CD4-positive, alpha-beta T cell treated with Interleukin-4 for 1 hour (primary cell): ENCODE data around the gene SGCA.

Source experiments
- DNase-seq, 2 donors: peaks; one replicate each; pipeline ENCODE4 v3.0.0-alpha.2; 2020 to 2022

Gene SGCA

DNA sequence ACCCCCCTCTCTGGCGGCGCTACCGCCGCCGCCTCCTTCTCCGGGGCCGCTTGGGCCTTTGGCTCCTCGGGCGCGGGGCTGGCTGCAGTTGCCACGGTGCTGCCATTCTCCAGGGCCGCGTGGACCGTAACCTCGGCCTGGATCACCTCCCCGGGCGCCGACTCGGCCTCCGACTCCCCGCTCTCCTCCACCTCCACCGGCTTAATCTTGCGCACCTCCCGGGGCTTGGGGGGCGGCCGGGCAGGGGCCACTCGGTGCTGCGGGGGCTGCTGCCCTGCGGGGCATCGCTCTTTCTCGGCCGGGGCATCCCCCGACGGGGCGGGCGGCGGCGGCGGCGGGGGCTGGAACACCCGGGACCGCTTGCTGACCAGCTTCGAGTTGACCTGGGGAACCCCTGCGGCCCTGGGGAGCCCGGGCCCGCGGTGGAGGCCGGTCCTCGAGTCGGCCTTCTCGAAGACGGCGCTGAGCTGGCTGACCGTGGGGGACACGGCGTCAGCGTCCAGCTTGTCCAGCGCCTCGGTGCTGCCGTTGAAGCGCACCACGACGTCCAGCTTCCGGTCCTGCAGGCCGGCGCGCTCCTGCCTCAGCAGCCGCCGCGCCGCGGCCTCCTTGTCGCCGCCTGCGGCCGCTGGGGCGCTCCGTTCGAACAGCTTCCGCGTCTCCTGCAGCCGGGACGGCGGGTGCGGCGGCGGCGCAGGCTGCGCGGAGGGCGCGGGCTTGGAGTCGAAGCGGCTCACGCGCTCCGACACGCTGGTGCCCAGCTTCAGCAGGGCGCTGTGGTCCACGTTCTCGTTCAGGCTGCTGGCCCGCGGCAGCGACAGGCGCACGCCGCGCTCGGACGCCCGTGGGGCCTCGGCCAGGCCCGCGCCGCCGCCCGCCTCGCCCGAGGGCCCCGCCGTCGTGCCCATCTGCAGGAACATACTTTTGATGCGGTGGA lies 16.1 kb upstream of the SGCA start:
- peak; percentile 44 to 58 for DNase-seq

DNA sequence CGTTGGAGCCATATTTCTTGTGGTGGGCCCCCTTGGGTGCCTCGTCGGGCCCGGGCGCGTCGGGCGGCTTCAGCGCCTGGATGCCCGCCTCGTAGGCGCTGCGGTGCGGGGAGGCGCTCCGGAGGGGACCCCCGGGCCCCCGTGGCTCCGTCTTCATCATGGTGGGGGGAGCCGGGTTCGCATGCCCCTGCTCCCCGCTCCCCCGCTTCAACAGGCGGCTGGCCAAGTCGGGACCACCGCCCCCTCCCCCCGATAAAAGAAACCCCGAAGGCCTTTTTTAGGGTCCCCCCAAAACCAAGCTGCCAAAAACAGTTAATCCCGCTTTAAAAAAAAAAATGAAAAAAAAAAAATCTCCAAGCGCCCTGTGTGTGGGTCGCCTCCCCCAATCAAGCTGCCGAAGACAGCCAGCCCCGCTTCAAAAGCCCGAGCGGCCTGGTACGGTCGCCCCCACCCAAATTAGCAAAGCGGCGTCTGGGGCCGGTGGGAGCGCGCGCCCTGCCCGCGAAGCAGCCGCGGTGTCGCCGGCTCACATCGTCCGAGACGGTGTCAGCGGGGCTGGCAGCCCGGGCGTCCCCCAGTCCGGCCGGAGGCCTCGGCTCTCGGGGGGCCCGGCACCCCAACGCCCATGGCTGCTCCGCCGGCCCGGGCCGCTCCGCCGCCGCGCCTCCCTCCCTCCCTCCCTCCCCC lies 15.3 kb upstream of the SGCA start, which contains the start of gene PPP1R9B:
Gene PPP1R9B, minus strand, starts transcription at position 324 of the 687 bp plus-strand sequence. Its CDS starts 164 bp downstream, at position 160.
- no peak for DNase-seq

DNA sequence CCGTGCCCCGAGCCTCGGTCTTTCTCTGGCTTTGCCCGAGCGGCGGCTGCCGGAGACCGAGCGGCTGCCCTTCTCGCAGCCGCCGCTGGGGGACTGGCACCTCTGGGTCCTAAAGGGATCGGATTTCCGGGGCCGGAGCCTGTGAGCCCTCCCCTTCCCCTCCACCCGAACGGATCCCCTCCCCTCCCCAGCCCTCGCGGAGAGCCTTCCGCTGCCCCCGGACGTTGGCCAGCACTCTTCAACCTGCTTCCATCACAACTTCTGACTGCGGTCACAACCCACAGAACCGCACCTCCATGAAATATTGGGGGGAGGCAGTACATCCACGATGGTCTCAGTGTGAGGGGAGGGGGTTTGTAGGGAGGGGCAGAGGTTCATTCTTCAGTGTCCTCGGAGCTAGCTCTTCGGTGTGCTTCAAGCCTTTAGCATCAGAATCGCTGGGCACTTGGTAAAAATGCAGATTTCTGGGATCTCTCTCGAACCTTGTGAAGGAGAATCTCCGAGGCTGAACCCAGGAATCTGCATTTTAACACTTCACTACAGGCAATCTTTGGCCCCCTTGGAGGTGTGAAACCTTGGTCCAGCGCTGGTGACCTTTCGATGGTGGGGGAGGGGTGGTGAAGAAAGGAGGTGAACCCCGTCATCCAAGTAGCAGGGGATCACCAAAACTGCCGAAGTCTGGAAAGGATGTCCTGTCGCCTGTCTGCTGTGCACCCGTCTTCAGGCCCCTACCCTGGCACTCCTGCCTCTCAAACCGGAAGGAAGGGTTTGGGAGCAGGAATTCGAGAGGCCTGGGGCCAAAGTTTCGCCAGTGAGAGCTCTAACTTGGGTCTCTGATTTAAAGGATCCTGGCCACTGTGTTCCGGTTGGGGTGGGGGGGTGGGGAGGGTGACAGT lies 14.5 kb upstream of the SGCA start:
- DNase-seq = peak; percentile 88 to 90

DNA sequence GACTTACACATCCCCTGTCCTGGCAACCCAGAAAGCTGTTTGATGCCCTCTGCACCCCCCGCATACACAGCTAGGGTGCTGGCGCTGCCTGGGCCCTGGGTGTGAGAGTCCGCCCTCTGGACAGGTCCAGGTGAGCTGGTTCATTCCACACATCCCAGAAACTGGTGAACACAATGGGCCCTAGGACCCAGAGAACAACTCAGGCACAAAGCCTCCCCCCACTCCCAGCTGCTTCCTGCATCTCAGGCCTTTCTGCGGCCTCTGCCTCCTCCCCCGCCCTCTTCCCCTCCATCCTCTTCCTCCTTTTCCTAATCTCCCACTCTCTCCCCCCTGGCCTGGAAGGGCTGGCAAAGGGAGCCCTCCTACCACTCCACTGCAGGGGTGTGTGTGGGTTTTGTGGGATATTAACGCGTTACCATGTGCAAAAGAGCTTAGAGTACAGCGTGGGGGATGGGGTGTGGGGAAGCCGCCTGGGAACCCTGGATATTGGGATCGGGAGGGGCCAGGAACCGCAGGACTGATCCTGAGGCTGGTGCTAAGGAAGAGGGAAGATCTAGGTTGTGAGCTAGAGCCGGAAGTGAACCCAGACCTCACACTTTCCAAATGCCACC lies 13.8 kb upstream of the SGCA start:
- DNase-seq = peak; percentile 62 to 65

DNA sequence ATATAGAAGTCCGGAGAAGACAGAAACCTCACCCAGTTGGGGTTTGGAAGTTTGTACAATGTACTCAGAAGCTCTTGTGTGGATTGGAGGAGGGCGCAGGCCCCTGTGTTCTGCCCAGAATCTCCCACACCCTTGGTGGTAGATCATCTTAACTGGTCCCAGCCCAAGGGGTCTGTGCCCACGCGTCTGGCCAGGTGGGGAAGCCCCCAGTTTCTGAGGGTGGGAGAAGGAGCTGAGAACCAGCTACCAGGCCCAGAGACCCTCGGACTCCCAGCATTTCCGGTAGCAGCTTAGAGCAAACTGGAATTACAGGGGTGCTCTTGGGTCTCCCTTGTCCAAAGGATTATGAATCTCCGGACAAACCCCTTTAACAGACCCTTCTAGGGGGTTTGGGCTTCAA lies 13.1 kb upstream of the SGCA start:
- DNase-seq = no peak

DNA sequence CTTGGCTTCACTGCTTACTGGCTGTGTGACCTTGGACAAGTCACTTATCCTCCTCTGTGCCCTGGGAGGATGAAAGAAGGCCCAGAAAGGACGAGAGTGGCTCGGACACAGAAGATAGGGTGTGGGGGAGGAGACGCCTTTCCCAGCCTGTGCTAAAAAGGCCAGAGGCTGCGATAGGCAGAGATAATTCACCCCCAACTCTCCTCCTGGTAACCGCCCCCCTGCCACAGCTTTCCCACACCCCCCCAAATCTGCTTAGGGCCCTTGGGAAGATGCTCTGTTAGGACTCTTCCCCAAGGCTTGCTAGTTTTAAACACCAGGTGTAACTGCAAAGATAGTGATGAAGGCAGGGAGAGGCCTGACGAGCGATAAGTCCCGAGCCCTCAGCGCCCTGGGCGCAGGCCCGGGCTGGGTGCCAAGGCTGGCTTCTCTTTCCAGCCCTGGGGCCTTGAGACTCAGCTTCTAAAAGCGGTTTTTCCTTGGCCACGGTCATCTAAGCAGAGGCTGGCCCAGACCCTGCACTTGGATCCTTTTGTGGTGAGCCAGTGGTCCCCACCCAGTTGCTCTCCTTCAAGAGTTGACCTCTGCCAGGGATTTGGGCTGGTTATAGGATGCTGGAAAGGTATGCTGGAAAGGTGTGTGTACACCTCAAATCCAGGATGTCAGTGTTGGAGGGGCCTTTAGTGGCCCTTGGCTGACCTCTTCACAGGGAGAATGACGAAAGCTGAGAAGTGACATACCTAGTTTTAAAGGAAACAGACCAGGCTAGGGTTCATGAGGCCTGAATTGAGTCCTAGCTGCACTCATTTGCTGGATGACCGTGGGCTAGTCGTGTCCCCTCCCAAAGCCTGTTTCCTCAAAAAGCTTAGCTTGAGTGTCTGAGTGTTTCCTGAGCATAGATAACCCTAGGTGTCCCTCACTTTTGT lies 11.9 kb upstream of the SGCA start:
- no peak for DNase-seq

DNA sequence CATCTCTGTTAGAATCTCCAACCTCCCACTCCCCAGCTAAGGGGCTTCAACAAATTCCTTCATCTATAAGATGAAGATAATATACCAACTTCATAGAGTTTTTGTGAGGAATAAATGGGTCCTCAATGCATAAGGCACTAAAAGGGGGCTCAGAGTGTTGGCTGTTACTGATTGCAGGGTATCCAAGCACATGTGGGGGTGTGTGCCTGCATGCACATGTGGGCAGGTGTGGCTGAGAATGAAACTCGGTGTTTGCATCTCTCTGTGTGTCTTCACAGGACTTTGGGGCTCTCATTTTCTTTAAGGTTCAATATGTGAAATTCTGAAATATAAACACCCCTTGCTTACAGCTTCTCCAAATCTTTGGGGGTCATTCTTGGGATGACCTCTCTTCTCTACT lies 11.2 kb upstream of the SGCA start:
- DNase-seq = no peak

DNA sequence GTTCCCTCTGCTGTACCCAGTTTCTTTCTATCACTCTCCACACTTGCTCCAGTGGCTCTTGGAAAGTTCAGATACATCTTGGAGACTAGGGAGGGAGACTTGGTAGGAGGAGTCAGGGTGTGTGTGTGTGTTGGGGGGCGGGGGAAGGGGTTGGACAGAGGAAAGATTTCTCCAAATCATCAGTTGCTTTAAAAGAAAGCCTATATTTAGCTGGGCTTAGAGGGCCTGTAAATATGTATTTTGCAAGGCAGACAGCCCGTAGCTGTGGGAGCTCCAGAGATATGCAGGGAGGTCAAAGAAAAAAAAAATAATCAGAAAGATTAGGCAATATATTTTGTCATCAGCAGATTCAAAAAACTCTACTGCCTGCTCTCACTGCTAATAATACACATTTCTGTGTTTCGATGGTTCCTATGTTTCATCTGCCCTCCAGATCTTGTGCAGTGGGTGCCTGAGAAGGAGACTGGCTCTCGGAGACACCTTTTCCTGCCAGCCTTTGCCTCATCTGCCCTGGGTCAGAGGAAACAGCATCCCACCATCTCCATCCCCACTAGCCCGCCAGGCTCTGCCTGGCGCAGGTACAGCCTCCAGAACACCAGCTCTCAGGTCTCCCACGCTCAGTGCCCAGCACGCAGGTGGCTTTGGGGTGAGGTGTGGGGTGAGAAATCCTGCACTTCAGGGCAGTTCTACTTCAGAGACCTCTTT lies 10.5 kb upstream of the SGCA start:
- DNase-seq = no peak

DNA sequence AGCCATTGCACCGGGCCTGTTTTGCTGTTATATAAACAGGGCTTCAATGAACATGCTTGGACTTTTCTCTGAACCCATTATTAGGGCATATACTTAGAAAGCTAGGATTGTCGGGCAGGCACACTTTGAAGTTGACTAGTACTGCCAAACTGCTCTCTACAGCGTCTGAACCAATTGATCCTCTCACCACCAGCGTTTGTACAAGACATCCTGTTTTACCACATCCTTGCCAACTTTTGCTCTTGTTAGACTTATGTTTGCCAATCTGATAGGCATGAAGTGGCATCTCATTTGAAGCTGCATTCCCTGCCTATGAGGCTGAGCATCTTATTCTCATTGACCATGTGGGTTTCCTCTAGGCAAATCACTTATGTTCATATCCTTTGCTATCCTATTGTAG lies 7.9 kb upstream of the SGCA start:
- DNase-seq = peak in 1 of 2 donors; percentile 35

DNA sequence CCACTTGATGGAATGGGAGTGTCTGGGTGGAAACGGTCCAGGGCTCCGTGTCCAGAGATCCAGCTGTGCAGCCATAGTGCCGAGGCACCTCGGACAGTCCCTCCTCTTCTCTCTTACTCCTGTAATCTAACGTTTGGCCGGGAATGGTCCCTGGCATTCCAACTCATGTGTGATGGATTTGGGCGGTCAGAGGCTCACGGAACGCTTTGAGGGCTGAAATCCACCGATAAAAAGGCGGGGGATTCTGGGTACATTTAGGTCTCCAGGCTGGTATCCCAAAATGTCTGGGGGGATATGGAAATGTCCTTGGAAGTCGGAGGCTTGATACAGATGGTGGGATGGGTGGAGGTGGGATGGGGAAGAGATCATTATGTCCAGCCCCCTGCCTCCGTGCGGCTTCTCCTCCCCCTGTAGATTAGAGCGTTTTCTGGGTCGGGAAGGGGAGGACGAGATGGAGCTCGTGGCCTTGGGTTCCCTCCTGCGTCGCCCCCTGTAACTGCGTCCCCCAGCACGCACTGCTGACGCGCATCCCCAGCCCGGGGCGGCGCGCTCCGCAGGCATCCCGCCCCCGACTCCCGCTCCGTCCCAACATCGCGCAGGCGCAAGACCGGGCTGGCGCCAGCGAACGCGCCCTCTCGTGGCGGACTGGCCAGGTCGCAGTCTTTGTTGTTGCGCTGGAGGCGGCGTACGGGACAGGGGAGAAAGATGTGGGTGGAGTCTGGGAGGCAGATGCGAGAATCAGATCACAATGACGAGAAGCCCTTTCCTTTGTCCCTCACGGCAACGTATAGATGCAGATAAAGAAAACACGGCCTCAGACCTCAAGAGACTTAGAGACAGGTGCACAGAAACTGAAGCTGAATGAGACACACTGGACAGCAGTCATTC lies 4.5 kb upstream of the SGCA start:
- DNase-seq = peak; percentile 93 to 96

DNA sequence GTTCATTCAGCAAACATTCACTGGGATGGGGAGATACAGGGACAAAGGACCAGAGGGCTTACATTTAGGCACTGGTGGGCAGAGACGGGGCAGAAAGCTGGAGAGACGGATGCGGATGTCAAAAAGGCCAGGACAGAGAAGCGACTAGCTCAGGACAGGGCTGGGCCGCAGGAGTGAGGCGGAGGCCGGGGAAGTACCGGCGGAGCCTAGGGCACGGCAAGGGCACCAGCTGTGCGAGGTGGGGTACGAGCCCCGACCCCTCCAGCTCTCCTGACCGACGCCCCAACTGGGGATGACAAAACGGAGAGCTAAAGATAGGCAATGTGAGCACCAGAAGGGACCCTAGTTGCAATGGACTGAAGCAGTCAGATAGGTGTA lies 3.9 kb upstream of the SGCA start:
- DNase-seq = no peak

DNA sequence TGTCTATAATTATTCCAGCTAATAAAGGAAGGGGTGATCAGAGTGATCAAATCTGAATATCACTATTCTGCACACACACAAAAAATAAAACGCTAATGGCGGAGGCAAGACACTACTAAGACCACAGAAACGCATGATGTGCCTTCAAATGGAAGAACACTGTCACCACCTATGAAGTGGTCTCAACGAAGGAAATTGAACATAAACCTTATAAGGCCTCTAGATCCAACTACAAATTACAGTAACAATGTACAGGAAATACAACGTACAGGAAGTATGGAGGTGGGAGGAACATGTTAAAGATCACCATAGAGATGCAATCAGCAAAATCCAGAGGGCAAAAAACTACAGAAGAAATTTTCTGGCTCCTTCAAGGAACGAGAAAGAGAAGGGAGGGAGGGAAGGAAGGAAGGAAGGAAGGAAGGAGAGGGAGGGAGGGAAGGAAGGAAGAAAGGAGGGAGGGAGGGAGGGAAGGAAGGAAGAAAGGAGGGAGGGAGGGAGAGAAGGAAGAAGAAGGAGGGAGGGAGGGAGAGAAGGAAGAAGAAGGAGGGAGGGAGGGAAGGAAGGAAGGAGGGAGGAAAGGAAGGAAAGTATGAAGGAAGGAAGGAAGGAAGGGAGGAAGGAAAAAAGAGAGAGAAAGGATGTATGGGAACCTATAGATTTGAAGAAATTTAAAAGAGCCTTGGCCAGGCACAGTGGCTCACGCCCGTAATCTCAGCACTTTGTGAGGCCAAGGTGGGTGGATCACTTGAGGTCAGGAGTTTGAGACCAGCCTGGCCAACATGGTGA lies 3.1 kb upstream of the SGCA start:
- no peak for DNase-seq

DNA sequence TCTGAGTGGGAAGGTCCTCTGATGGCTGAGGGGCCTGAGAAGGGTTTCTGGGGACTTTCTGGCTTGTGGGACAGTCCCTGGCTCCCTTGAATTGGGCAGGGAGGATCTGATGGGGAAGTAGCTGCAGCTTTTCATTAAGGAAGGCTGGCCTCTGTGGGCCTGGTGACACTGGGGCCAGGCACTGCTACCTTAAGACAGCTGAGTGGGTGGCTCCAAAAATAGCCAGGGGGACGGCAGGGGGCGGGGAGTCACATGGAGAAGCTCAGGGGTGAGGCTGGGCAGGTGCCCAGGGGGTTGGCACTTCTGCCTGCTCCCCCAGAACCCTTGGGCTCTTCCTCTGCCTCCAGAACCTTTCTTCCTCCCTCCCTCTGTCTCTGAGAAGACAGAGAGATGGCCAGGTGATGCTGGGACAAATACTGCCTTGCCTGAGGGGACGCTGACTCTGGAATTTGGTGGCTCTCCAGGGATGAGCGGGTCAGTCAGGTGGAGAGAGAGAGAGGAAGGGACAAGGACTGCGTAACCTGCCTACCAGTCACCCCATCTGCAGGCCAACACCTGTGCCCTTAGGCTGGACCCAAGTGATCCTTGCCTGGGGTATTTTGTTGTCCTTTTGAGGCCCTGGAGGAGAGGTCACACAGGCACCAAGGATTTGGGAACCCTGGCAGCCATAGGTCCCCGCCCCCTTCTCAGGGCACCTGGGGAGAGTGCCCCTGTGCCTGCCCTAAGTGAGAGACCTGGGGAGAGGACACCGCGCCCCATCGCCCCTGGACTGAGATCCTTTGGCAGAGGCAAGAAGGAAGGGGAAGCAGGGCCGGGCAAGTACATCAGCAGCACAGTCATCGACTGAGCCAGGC lies 1.7 kb upstream of the SGCA start:
- DNase-seq = peak in 1 of 2 donors; percentile 59

DNA sequence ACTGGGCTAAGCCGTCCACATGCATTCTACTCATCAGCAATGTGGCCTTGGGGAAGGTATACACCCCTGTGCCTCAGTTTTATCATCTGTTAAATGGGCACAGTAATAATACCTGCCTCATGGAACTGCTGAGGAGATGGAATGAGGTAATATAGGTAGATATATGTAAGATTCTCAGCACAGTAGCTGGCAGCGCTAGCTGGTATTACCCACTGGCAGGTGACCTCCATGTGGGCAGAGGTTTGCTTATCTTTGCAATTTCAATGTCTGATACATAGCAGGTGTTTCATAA lies 1.2 kb upstream of the SGCA start:
- no peak for DNase-seq

DNA sequence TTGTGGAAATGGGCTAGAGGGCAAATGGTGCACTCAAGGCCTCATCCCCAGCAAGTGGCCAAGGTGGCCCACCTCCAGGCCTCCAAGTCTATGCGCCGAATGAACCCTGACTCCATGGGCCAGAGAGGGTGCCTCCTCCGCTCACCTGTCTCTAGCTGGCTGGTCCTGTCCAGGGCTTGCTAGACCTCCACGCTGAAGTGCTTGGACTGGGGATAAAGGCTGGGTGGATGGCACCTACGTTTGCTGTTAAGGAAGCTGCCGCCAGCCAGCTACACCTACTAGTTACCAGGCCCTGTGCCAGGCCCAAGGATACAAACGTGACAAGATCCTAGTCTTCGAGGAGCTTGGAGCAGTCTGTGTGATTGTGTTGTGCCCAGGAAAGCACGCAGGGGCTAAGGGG lies 739 bp upstream of the SGCA start:
- DNase-seq = no peak

DNA sequence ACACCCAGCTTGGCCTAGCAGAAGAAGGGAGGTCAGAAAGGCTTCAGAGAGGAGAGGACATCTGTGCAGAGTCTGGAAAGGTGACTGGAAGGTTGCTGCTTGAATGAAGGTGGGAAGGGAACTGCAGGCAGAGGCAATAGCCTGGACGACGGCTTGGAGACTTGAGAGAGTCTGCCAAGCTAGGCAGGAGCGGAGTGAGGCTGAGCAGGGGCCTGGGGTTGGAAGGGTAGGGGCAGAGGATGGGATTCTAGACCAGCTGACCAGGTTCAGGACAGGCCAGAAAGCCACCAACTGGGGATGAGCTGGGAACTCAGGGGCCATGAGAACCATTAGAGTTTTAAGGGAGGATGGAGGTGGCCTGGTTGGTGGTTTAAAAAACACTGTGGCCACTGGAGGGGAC lies 339 bp upstream of the SGCA start:
- no peak for DNase-seq

DNA sequence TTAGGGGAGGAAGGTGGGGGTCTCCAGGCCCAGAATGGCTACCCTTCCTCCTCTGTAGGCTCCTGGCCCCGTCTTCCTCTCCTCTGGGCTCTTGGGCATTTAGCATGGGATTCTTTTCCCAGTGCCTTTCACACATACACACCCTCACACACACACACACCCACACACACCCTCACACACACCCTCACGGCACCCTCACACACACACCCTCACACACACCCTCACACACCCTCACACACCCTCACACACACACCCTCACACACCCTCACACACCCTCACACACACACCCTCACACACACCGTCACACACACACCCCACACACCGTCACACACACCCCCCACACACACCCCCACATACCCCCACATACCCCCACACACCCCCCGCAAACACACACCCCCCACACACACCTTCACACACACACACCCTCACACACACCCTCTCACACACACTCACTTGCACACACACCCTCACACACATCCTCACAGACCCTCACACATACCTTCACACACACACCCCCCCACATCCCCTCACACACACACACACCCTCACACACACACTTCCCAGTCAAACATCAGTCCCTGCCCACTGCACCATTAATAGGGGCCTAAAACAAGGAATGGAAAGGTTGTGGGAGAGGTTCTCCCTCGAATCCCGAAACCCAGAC lies 845 bp downstream of the SGCA start:
- no peak for DNase-seq

DNA sequence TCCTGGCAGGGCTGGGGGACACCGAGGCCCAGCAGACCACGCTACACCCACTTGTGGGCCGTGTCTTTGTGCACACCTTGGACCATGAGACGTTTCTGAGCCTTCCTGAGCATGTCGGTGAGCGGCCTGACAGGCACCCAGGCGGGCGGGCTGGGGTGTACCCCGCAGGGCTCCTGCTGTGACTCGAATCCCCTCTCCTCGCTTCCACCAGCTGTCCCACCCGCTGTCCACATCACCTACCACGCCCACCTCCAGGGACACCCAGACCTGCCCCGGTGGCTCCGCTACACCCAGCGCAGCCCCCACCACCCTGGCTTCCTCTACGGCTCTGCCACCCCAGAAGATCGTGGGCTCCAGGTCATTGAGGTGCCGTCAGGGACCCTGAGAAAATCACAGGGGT lies 1.6 kb downstream of the SGCA start:
- DNase-seq = no peak
